GM23338 (cell line): Measurements from ENCODE around the gene SLC22A4.

Experiments
- CREB1 ChIP-seq: fragments of 250-450 bp; sonication (Bioruptor Pico); IDR thresholded peaks from 2 replicates; pipeline ENCODE4 v1.5.0; 2020; ENCODE audit warnings: low read depth, mild to moderate bottlenecking, moderate library complexity
- EZH2 ChIP-seq: fragments of 200-600 bp; sonication (generic); IDR thresholded peaks from one replicate; pipeline ENCODE4 v1.8.0; 2017; ENCODE audit warnings: antibody characterized with exemption, mild to moderate bottlenecking, low read depth; ENCODE audit not compliant: unreplicated experiment
- EZH2phosphoT487 ChIP-seq: fragments of 200-600 bp; sonication (generic); IDR thresholded peaks from one replicate; pipeline ENCODE4 v1.8.1; 2018; ENCODE audit warnings: antibody characterized with exemption; ENCODE audit not compliant: unreplicated experiment
- JUNB ChIP-seq: IDR thresholded peaks from one replicate; pipeline ENCODE4 v1.6.1; 2016; ENCODE audit warnings: antibody characterized with exemption; ENCODE audit not compliant: unreplicated experiment
- NANOG ChIP-seq: IDR thresholded peaks from 2 replicates; pipeline ENCODE4 v1.6.1; 2016; ENCODE audit warnings: antibody characterized with exemption, borderline replicate concordance
- POLR2AphosphoS5 ChIP-seq: IDR thresholded peaks from 2 replicates; pipeline ENCODE4 v1.6.1; 2016; ENCODE audit warnings: antibody characterized with exemption, low read depth
- STAT1 ChIP-seq: IDR thresholded peaks from one replicate; pipeline ENCODE4 v1.6.1; 2016; ENCODE audit warnings: antibody characterized with exemption; ENCODE audit not compliant: unreplicated experiment
- ZNF114 ChIP-seq: fragments of 250-450 bp; sonication (Bioruptor Pico); IDR thresholded peaks from 2 replicates; pipeline ENCODE4 v1.5.0; 2020; ENCODE audit warnings: mild to moderate bottlenecking, moderate library complexity
- TF ChIP-seq, protein P1 (sequence below), 2 experiments: fragments of 200-600 bp in 1 of 2; sonication (generic) in 1 of 2; conservative IDR thresholded peaks; 2 replicates each; pipeline versions ENCODE4 v1.5.1 to v1.6.1; 2016 to 2017; ENCODE audit warnings: antibody characterized with exemption in 2 of 2, low read depth in 2 of 2, mild to moderate bottlenecking in 2 of 2, moderate library complexity in 1 of 2
- TF ChIP-seq, protein P2 (sequence below): fragments of 250-450 bp; sonication (Bioruptor Pico); IDR thresholded peaks from 2 replicates; pipeline ENCODE4 v1.5.0; 2020; ENCODE audit warnings: mild to moderate bottlenecking, moderate library complexity
- TF ChIP-seq, protein P3 (sequence below): IDR thresholded peaks from one replicate; pipeline ENCODE4 v1.6.1; 2018; ENCODE audit warnings: antibody characterized with exemption; ENCODE audit not compliant: unreplicated experiment
- TF ChIP-seq, protein P4 (sequence below): IDR thresholded peaks from 2 replicates; pipeline ENCODE4 v1.6.1; 2016; ENCODE audit warnings: antibody characterized with exemption

DNA sequence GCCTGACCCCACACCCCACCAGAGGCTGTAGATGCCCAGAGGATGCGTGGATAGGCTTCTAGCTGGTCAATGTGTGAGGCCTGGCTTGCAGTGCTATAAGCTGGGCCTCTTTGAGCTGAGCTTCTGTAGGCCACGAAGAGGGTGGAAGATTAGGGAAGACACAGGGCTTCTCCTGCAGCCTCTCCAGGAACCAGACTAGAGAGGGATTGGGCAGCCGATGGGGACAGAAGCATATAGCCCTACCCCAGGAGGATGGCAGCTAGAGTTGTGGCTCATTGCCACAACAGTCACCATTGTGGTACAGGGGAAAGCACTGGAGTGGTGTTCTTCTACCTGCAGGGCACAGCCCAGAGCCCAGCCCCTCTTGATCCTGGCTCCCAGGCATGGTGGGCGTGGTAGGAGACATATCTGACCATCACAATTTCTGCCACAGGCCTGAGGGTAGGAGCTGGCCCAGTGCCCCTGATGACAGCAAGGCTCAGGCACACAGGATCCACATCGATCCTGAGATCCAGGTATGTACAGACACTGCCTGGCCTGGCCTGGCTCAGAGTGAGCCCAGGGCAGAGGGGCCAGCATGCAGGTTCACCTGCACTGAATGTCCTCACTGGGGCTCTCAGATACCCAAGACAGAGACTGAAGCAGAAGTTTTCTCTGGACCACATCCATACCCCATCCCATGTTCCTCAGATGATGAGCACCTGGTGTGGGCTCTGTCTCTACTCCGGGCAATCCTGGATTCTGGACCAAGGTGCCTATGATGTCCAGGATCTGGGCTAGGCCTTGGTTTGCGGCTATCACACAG is 28.0 kb upstream of the SLC22A4 start:
- TF ChIP-seq EZH2phosphoT487: no peak
- no peak for TF ChIP-seq POLR2AphosphoS5
- TF ChIP-seq, protein P1, sequence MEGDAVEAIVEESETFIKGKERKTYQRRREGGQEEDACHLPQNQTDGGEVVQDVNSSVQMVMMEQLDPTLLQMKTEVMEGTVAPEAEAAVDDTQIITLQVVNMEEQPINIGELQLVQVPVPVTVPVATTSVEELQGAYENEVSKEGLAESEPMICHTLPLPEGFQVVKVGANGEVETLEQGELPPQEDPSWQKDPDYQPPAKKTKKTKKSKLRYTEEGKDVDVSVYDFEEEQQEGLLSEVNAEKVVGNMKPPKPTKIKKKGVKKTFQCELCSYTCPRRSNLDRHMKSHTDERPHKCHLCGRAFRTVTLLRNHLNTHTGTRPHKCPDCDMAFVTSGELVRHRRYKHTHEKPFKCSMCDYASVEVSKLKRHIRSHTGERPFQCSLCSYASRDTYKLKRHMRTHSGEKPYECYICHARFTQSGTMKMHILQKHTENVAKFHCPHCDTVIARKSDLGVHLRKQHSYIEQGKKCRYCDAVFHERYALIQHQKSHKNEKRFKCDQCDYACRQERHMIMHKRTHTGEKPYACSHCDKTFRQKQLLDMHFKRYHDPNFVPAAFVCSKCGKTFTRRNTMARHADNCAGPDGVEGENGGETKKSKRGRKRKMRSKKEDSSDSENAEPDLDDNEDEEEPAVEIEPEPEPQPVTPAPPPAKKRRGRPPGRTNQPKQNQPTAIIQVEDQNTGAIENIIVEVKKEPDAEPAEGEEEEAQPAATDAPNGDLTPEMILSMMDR (conservative IDR thresholded peaks at IDR 0.05; ENCODE audit: low read depth in 2 of 2): no peak
- TF ChIP-seq, protein P2, sequence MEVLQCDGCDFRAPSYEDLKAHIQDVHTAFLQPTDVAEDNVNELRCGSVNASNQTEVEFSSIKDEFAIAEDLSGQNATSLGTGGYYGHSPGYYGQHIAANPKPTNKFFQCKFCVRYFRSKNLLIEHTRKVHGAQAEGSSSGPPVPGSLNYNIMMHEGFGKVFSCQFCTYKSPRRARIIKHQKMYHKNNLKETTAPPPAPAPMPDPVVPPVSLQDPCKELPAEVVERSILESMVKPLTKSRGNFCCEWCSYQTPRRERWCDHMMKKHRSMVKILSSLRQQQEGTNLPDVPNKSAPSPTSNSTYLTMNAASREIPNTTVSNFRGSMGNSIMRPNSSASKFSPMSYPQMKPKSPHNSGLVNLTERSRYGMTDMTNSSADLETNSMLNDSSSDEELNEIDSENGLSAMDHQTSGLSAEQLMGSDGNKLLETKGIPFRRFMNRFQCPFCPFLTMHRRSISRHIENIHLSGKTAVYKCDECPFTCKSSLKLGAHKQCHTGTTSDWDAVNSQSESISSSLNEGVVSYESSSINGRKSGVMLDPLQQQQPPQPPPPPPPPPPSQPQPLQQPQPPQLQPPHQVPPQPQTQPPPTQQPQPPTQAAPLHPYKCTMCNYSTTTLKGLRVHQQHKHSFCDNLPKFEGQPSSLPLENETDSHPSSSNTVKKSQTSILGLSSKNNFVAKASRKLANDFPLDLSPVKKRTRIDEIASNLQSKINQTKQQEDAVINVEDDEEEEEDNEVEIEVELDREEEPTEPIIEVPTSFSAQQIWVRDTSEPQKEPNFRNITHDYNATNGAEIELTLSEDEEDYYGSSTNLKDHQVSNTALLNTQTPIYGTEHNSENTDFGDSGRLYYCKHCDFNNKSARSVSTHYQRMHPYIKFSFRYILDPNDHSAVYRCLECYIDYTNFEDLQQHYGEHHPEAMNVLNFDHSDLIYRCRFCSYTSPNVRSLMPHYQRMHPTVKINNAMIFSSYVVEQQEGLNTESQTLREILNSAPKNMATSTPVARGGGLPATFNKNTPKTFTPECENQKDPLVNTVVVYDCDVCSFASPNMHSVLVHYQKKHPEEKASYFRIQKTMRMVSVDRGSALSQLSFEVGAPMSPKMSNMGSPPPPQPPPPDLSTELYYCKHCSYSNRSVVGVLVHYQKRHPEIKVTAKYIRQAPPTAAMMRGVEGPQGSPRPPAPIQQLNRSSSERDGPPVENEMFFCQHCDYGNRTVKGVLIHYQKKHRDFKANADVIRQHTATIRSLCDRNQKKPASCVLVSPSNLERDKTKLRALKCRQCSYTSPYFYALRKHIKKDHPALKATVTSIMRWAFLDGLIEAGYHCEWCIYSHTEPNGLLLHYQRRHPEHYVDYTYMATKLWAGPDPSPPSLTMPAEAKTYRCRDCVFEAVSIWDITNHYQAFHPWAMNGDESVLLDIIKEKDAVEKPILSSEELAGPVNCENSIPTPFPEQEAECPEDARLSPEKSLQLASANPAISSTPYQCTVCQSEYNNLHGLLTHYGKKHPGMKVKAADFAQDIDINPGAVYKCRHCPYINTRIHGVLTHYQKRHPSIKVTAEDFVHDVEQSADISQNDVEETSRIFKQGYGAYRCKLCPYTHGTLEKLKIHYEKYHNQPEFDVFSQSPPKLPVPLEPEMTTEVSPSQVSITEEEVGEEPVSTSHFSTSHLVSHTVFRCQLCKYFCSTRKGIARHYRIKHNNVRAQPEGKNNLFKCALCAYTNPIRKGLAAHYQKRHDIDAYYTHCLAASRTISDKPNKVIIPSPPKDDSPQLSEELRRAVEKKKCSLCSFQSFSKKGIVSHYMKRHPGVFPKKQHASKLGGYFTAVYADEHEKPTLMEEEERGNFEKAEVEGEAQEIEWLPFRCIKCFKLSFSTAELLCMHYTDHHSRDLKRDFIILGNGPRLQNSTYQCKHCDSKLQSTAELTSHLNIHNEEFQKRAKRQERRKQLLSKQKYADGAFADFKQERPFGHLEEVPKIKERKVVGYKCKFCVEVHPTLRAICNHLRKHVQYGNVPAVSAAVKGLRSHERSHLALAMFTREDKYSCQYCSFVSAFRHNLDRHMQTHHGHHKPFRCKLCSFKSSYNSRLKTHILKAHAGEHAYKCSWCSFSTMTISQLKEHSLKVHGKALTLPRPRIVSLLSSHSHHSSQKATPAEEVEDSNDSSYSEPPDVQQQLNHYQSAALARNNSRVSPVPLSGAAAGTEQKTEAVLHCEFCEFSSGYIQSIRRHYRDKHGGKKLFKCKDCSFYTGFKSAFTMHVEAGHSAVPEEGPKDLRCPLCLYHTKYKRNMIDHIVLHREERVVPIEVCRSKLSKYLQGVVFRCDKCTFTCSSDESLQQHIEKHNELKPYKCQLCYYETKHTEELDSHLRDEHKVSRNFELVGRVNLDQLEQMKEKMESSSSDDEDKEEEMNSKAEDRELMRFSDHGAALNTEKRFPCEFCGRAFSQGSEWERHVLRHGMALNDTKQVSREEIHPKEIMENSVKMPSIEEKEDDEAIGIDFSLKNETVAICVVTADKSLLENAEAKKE (CRISPR knock-in tag): no peak
- TF ChIP-seq, protein P3, sequence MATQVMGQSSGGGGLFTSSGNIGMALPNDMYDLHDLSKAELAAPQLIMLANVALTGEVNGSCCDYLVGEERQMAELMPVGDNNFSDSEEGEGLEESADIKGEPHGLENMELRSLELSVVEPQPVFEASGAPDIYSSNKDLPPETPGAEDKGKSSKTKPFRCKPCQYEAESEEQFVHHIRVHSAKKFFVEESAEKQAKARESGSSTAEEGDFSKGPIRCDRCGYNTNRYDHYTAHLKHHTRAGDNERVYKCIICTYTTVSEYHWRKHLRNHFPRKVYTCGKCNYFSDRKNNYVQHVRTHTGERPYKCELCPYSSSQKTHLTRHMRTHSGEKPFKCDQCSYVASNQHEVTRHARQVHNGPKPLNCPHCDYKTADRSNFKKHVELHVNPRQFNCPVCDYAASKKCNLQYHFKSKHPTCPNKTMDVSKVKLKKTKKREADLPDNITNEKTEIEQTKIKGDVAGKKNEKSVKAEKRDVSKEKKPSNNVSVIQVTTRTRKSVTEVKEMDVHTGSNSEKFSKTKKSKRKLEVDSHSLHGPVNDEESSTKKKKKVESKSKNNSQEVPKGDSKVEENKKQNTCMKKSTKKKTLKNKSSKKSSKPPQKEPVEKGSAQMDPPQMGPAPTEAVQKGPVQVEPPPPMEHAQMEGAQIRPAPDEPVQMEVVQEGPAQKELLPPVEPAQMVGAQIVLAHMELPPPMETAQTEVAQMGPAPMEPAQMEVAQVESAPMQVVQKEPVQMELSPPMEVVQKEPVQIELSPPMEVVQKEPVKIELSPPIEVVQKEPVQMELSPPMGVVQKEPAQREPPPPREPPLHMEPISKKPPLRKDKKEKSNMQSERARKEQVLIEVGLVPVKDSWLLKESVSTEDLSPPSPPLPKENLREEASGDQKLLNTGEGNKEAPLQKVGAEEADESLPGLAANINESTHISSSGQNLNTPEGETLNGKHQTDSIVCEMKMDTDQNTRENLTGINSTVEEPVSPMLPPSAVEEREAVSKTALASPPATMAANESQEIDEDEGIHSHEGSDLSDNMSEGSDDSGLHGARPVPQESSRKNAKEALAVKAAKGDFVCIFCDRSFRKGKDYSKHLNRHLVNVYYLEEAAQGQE: no peak
- TF ChIP-seq EZH2: no peak
- TF ChIP-seq ZNF114 (CRISPR knock-in tag): no peak
- no peak for TF ChIP-seq JUNB
- no peak for TF ChIP-seq CREB1 (CRISPR knock-in tag)
- TF ChIP-seq NANOG: no peak
- TF ChIP-seq STAT1: no peak
- TF ChIP-seq, protein P4, sequence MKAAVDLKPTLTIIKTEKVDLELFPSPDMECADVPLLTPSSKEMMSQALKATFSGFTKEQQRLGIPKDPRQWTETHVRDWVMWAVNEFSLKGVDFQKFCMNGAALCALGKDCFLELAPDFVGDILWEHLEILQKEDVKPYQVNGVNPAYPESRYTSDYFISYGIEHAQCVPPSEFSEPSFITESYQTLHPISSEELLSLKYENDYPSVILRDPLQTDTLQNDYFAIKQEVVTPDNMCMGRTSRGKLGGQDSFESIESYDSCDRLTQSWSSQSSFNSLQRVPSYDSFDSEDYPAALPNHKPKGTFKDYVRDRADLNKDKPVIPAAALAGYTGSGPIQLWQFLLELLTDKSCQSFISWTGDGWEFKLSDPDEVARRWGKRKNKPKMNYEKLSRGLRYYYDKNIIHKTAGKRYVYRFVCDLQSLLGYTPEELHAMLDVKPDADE: no peak
